SIG-M5 treated with dmso at 0.1 percent for 504 hours (cell line): Measurements from ENCODE around the gene CNTFR.

Experiments used
- DNase-seq: peaks from one replicate; lab custom pipeline; 2025; ENCODE audit not compliant: unreplicated experiment; lab: John Stamatoyannopoulos, UW

CNTFR gene

GRCh38 chr9:34526026-34526425 is 63.5 kb downstream of the CNTFR start:
- DNase-seq = no peak

GRCh38 chr9:34524349-34524748 is 65.2 kb downstream of the CNTFR start:
- no peak for DNase-seq

GRCh38 chr9:34522971-34523797 is 66.3 kb downstream of the CNTFR start, which contains the start of gene ENHO:
ENHO (minus strand) TSS chr9:34522990; CDS start chr9:34521695, 1,295 bp downstream.
- DNase-seq = peak; percentile 72

GRCh38 chr9:34522091-34522887 is 67.2 kb downstream of the CNTFR start:
- no peak for DNase-seq

GRCh38 chr9:34521406-34522045 is 68.0 kb downstream of the CNTFR start:
- DNase-seq = no peak

- DNase-seq = no peak
These were observed 68.8 kb downstream of the CNTFR start for GRCh38 chr9:34520505-34521385.

GRCh38 chr9:34520096-34520495 is 69.4 kb downstream of the CNTFR start:
- DNase-seq = no peak

- no peak for DNase-seq
These were observed 70.1 kb downstream of the CNTFR start for GRCh38 chr9:34519321-34520020.

- no peak for DNase-seq
These were observed 70.6 kb downstream of the CNTFR start for GRCh38 chr9:34518896-34519295.

- no peak for DNase-seq
These were observed 71.4 kb downstream of the CNTFR start for GRCh38 chr9:34518110-34518616.

GRCh38 chr9:34517185-34517584 is 72.3 kb downstream of the CNTFR start:
- no peak for DNase-seq

GRCh38 chr9:34515959-34516358 is 73.6 kb downstream of the CNTFR start:
- no peak for DNase-seq

- DNase-seq = no peak
These were observed 74.7 kb downstream of the CNTFR start for GRCh38 chr9:34514816-34515215.

- DNase-seq = no peak
These were observed 75.1 kb downstream of the CNTFR start for GRCh38 chr9:34514401-34514800.

GRCh38 chr9:34513567-34514214 is 75.8 kb downstream of the CNTFR start:
- no peak for DNase-seq

- no peak for DNase-seq
These were observed 77.1 kb downstream of the CNTFR start for GRCh38 chr9:34512131-34513078.

GRCh38 chr9:34510497-34511468 is 78.7 kb downstream of the CNTFR start:
- no peak for DNase-seq
